Calu3 (cell line): ENCODE results near the gene NEURL2. TPM values are rescaled to one million over a fixed set of nuclear protein-coding genes. Genes with fewer than 3 reads are reported as not detected.

Experiments used
- BruUV-seq: library from RNA; stranded (reverse); fragments of 400-500 nt; replicated peaks from 2 replicates; lab custom pipeline; 2021; lab: Mats Ljungman, UMichigan
- CTCF ChIA-PET: fragments of 300-600 bp; sonication (Branson Sonifier 250); formaldehyde crosslinking; loops from one replicate; lab custom pipeline; 2022; ENCODE audit warnings: antibody characterized with exemption; lab: Charles Lee
- DNase-seq: peaks from one replicate; pipeline ENCODE4 v3.0.0; 2022
- H3K27ac Mint-ChIP-seq: one replicate; pipeline ENCODE4 v1.8.0; 2022; ENCODE audit warnings: mixed read lengths; ENCODE audit not compliant: unreplicated experiment
- H3K27me3 Mint-ChIP-seq: one replicate; pipeline ENCODE4 v1.8.0; 2022; ENCODE audit warnings: mixed read lengths; ENCODE audit not compliant: unreplicated experiment
- H3K36me3 Mint-ChIP-seq: one replicate; pipeline ENCODE4 v1.8.0; 2022; ENCODE audit warnings: mild to moderate bottlenecking, moderate library complexity, mixed read lengths; ENCODE audit not compliant: insufficient read depth, unreplicated experiment
- H3K4me1 Mint-ChIP-seq: one replicate; pipeline ENCODE4 v1.8.0; 2022; ENCODE audit warnings: mild to moderate bottlenecking, low read depth, mixed read lengths; ENCODE audit not compliant: unreplicated experiment
- H3K4me3 Mint-ChIP-seq: one replicate; pipeline ENCODE4 v1.8.0; 2022; ENCODE audit warnings: mild to moderate bottlenecking, low read depth, moderate library complexity, mixed read lengths; ENCODE audit not compliant: unreplicated experiment
- H3K9me3 Mint-ChIP-seq: one replicate; pipeline ENCODE4 v1.8.0; 2022; ENCODE audit warnings: low read depth, mixed read lengths; ENCODE audit not compliant: unreplicated experiment
- CTCF ChIP-seq: fragments of 200-600 bp; IDR thresholded peaks from one replicate; pipeline ENCODE4 v1.8.0; 2022; ENCODE audit warnings: antibody characterized with exemption; ENCODE audit not compliant: unreplicated experiment
- intact Hi-C: fragments of 100-400 bp; cut with micrococcal nuclease; formaldehyde crosslinking; loops from one replicate; pipeline ENCODE4 v1.10.0; 2022; ENCODE audit not compliant: unreplicated experiment
- total RNA-seq: library from RNA; stranded (reverse); gene quantifications from 2 replicates; pipeline ENCODE4 v1.2.3, GENCODE V29; 2022

Gene NEURL2
- total RNA-seq, 1 experiment from 2014 or later: 6.8 TPM

GRCh38 chr20:45921337-45922189 is 30.6 kb upstream of the NEURL2 start:
- H3K27me3 Mint-ChIP-seq: peaks cover 54% of the 10 kb centered on the region
- no TSS peak for BruUV-seq
- intact Hi-C loops: no loop called here
- TF ChIP-seq CTCF: no peak
- H3K4me3 Mint-ChIP-seq: no peak overlapping the region
- no peaks in the 10 kb centered on the region for H3K4me1 Mint-ChIP-seq
- no peaks in the 10 kb centered on the region for H3K9me3 Mint-ChIP-seq
- DNase-seq: no peak
- CTCF ChIA-PET: interaction anchor here (1.2 kb wide), 1 partner anchor 87 kb away, joined by 3 read pairs; no protein-coding TSS in a partner anchor
- no peaks in the 10 kb centered on the region for H3K36me3 Mint-ChIP-seq
- no peak overlapping the region for H3K27ac Mint-ChIP-seq

GRCh38 chr20:45920462-45921336 is 29.7 kb upstream of the NEURL2 start:
- Mint-ChIP-seq H3K36me3 (no peaks in the 10 kb centered on the region), H3K9me3 (no peaks in the 10 kb centered on the region), H3K27ac (no peak overlapping the region), H3K4me1 (no peaks in the 10 kb centered on the region), H3K4me3 (no peak overlapping the region), H3K27me3 (peaks cover 52% of the 10 kb centered on the region)
- DNase-seq: no peak
- CTCF ChIA-PET: interaction anchor here (0.6 kb wide), 1 partner anchor 1513 kb away, joined by 3 read pairs; no protein-coding TSS in a partner anchor
- intact Hi-C loops: no loop called here
- no TSS peak for BruUV-seq
- TF ChIP-seq CTCF: no peak

GRCh38 chr20:45919542-45920399 is 28.8 kb upstream of the NEURL2 start:
- no peak for DNase-seq
- CTCF ChIA-PET: interaction anchor here (0.5 to 0.9 kb wide), 3 partner anchors 15 to 1512 kb away, joined by 3 to 4 read pairs (median 3); partner anchors contain the start of gene WFDC3
- Mint-ChIP-seq H3K4me3 (no peak overlapping the region), H3K4me1 (no peaks in the 10 kb centered on the region), H3K27ac (no peak overlapping the region), H3K9me3 (no peaks in the 10 kb centered on the region), H3K27me3 (peaks cover 50% of the 10 kb centered on the region), H3K36me3 (no peaks in the 10 kb centered on the region)
- intact Hi-C loops: no loop called here
- no TSS peak for BruUV-seq
- no peak for TF ChIP-seq CTCF
